HG03354 (cell line): ENCODE measurements around the gene IL17D.

Experiments used
- ATAC-seq: cut with Tn5 transposase; IDR thresholded peaks from one replicate; pipeline ENCODE4 v1.9.1; 2021; ENCODE audit warnings: mild to moderate bottlenecking; ENCODE audit not compliant: unreplicated experiment, poor library complexity, severe bottlenecking

IL17D gene

GRCh38 chr13:20769834-20770233 lies 66.3 kb downstream of the IL17D start:
- ATAC-seq = no peak
